MM.1S (cell line): ENCODE measurements around the gene ELN.

Source experiments
- EZH2phosphoT487 ChIP-seq: fragments of 300-600 bp; sonication (generic); IDR thresholded peaks from 2 replicates; pipeline ENCODE4 v1.6.1; 2018; ENCODE audit warnings: antibody characterized with exemption, low read length
- TF ChIP-seq, protein P1 (sequence below): fragments of 300-600 bp; sonication (generic); IDR thresholded peaks from 2 replicates; pipeline ENCODE4 v1.5.1; 2016; ENCODE audit warnings: antibody characterized with exemption, low read length, mixed read lengths

- TF ChIP-seq, protein P1, sequence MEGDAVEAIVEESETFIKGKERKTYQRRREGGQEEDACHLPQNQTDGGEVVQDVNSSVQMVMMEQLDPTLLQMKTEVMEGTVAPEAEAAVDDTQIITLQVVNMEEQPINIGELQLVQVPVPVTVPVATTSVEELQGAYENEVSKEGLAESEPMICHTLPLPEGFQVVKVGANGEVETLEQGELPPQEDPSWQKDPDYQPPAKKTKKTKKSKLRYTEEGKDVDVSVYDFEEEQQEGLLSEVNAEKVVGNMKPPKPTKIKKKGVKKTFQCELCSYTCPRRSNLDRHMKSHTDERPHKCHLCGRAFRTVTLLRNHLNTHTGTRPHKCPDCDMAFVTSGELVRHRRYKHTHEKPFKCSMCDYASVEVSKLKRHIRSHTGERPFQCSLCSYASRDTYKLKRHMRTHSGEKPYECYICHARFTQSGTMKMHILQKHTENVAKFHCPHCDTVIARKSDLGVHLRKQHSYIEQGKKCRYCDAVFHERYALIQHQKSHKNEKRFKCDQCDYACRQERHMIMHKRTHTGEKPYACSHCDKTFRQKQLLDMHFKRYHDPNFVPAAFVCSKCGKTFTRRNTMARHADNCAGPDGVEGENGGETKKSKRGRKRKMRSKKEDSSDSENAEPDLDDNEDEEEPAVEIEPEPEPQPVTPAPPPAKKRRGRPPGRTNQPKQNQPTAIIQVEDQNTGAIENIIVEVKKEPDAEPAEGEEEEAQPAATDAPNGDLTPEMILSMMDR: no peak
- no peak for TF ChIP-seq EZH2phosphoT487
Measured at GRCh38 chr7:74023786-74024185, 4.2 kb upstream of the ELN start.
